Measurements from ENCODE around the gene MEOX2. TPM values are rescaled to one million over a fixed set of nuclear protein-coding genes. Genes with fewer than 3 reads are reported as not detected.
A peak's percentile ranks its signal among the peaks of the same experiment; 100 is the strongest.

Gene MEOX2
- total RNA-seq, result 0.25 TPM in 1 of 2 replicates, not detected in the other
- 0.34 and 0.52 TPM in 2 replicates for polyA plus RNA-seq

GRCh38 chr7:15686295-15686956, at the start of gene MEOX2:
MEOX2 (minus strand) TSS chr7:15686683; CDS start chr7:15686402, 281 bp downstream.
- Histone ChIP-seq H3K9me3 (ENCODE audit: low read depth) (no peaks in the 10 kb centered on the region), H3K4me1 (ENCODE audit: low read depth) (peaks cover 8% of the 10 kb centered on the region), H3K27ac (no peak within 1 kb of the TSS), H3K27me3 (peaks cover 99% of the 10 kb centered on the region), H3K4me3 (peak within 1 kb of the TSS; percentile 20), H3K36me3 (no peaks in the 10 kb centered on the region)
- no peak for TF ChIP-seq CTCF (IDR thresholded peaks at IDR 0.05; ENCODE audit: low read depth, low read length)
- DNase-seq (ENCODE audit: low read depth in 1 of 2, low spot score in 1 of 2), result peak; percentile 63 to 75

GRCh38 chr7:15729746-15730145, 43.3 kb upstream of the MEOX2 start:
- no peak for TF ChIP-seq CTCF (IDR thresholded peaks at IDR 0.05; ENCODE audit: low read depth, low read length)
- no peaks in the 10 kb centered on the region for H3K36me3 ChIP-seq
- DNase-seq (ENCODE audit: low read depth in 1 of 2, low spot score in 1 of 2), result no peak
- H3K9me3 ChIP-seq (ENCODE audit: low read depth), result no peaks in the 10 kb centered on the region
- no peak overlapping the region for H3K27ac ChIP-seq
- H3K4me1 ChIP-seq (ENCODE audit: low read depth), result peaks cover 13% of the 10 kb centered on the region
- H3K4me3 ChIP-seq, result no peak overlapping the region
- H3K27me3 ChIP-seq, result no peaks in the 10 kb centered on the region

GRCh38 chr7:15725051-15725450, 38.6 kb upstream of the MEOX2 start:
- Histone ChIP-seq H3K27ac (no peak overlapping the region), H3K9me3 (ENCODE audit: low read depth) (no peaks in the 10 kb centered on the region), H3K27me3 (no peaks in the 10 kb centered on the region), H3K36me3 (no peaks in the 10 kb centered on the region), H3K4me1 (ENCODE audit: low read depth) (peaks cover 18% of the 10 kb centered on the region), H3K4me3 (no peak overlapping the region)
- no peak for TF ChIP-seq CTCF (IDR thresholded peaks at IDR 0.05; ENCODE audit: low read depth, low read length)
- no peak for DNase-seq (ENCODE audit: low read depth in 1 of 2, low spot score in 1 of 2)

- no peak for TF ChIP-seq CTCF (IDR thresholded peaks at IDR 0.05; ENCODE audit: low read depth, low read length)
- Histone ChIP-seq H3K36me3 (no peaks in the 10 kb centered on the region), H3K4me1 (ENCODE audit: low read depth) (peaks cover 6% of the 10 kb centered on the region), H3K4me3 (no peak overlapping the region), H3K27me3 (no peaks in the 10 kb centered on the region), H3K27ac (no peak overlapping the region), H3K9me3 (ENCODE audit: low read depth) (no peaks in the 10 kb centered on the region)
- DNase-seq (ENCODE audit: low read depth in 1 of 2, low spot score in 1 of 2), result no peak
These were observed 37.4 kb upstream of the MEOX2 start for GRCh38 chr7:15723841-15724240.

GRCh38 chr7:15720849-15721471, 34.5 kb upstream of the MEOX2 start:
- H3K36me3 ChIP-seq, result no peaks in the 10 kb centered on the region
- peak; percentile 20 to 74 for DNase-seq (ENCODE audit: low read depth in 1 of 2, low spot score in 1 of 2)
- no peaks in the 10 kb centered on the region for H3K9me3 ChIP-seq (ENCODE audit: low read depth)
- no peak overlapping the region for H3K4me3 ChIP-seq
- H3K27ac ChIP-seq, result no peak overlapping the region
- TF ChIP-seq CTCF (IDR thresholded peaks at IDR 0.05; ENCODE audit: low read depth, low read length), result peak; percentile 74
- H3K27me3 ChIP-seq, result no peaks in the 10 kb centered on the region
- peaks cover 6% of the 10 kb centered on the region for H3K4me1 ChIP-seq (ENCODE audit: low read depth)
